SK-N-SH (cell line): ENCODE data around the gene PTRH2. TPM values are rescaled to one million over a fixed set of nuclear protein-coding genes. Genes with fewer than 3 reads are reported as not detected.
A peak's percentile ranks its signal among the peaks of the same experiment; 100 is the strongest.

Experiments used
- CTCF ChIA-PET: fragments of 300-600, 350-600 bp; formaldehyde crosslinking; extraction: SDS; loops from one replicate; lab custom pipeline; 2021; lab: Yijun Ruan, JAX
- POLR2A ChIA-PET: fragments of 350-600 bp; sonication (Branson Sonifier 250); formaldehyde crosslinking; extraction: SDS; loops from one replicate; lab custom pipeline; 2020; ENCODE audit warnings: antibody characterized with exemption, inconsistent platforms; lab: Yijun Ruan, JAX
- DNase-seq: peaks from one replicate; pipeline ENCODE4 v3.0.0; 2012
- H2AFZ ChIP-seq: fragments of 200-600 bp; sonication (generic); 2 replicates; pipeline ENCODE4 v1.8.1; 2016; ENCODE audit warnings: antibody characterized with exemption, mild to moderate bottlenecking, low read depth
- H3F3A ChIP-seq: fragments of 200-600 bp; sonication (generic); replicated peaks from 2 replicates; pipeline ENCODE3; 2016; ENCODE audit warnings: antibody characterized with exemption, mild to moderate bottlenecking; ENCODE audit not compliant: insufficient read depth
- H3K27ac ChIP-seq, 2 experiments: fragments of 200-500 bp in 1 of 2; fragments of 200-600 bp in 1 of 2; sonication (Bioruptor generic) in 1 of 2; sonication (generic), shearing (Covaris generic) in 1 of 2; 2 replicates each; pipeline versions ENCODE4 v1.5.1 to v1.6.1; 2014 to 2016; ENCODE audit warnings: low read depth in 2 of 2, inconsistent platforms in 1 of 2, low read length in 1 of 2, mild to moderate bottlenecking in 1 of 2, mixed read lengths in 1 of 2
- H3K27me3 ChIP-seq: fragments of 200-600 bp; sonication (generic), shearing (Covaris generic); 2 replicates; pipeline ENCODE4 v1.6.1; 2016; ENCODE audit warnings: mixed run types; ENCODE audit not compliant: insufficient read depth
- H3K36me3 ChIP-seq, 2 experiments: fragments of 200-500 bp in 1 of 2; fragments of 200-600 bp in 1 of 2; sonication (Bioruptor generic) in 1 of 2; sonication (generic) in 1 of 2; replicated peaks in 1 of 2; 2 replicates each; pipeline versions ENCODE3 to v1.5.1; 2014 to 2016; ENCODE audit warnings: low read length in 1 of 2, mild to moderate bottlenecking in 1 of 2; ENCODE audit not compliant: insufficient read depth in 2 of 2, control insufficient read depth in 1 of 2
- H3K4me1 ChIP-seq, 2 experiments: fragments of 200-500 bp in 1 of 2; fragments of 200-600 bp in 1 of 2; sonication (Bioruptor generic) in 1 of 2; sonication (generic), shearing (Covaris generic) in 1 of 2; 2 replicates each; pipeline versions ENCODE4 v1.5.1 to v1.6.1; 2014 to 2016; ENCODE audit warnings: low read depth in 1 of 2, low read length in 1 of 2, mixed run types in 1 of 2; ENCODE audit not compliant: insufficient read depth in 2 of 2, control insufficient read depth in 1 of 2
- H3K4me2 ChIP-seq: fragments of 200-600 bp; sonication (generic), shearing (Covaris generic); 2 replicates; pipeline ENCODE4 v1.6.1; 2017; ENCODE audit warnings: mixed run types
- H3K4me3 ChIP-seq, 2 experiments: fragments of 200-500 bp in 1 of 2; fragments of 200-600 bp in 1 of 2; sonication (Bioruptor generic) in 1 of 2; sonication (generic), shearing (Covaris generic) in 1 of 2; 2 replicates each; pipeline versions ENCODE4 v1.5.1 to v1.8.1; 2014 to 2016; ENCODE audit warnings: low read depth in 2 of 2, inconsistent platforms in 1 of 2, low read length in 1 of 2, mild to moderate bottlenecking in 1 of 2, mixed read lengths in 1 of 2, moderate library complexity in 1 of 2
- H3K79me2 ChIP-seq: fragments of 200-600 bp; sonication (generic); 2 replicates; pipeline ENCODE4 v1.8.1; 2017; ENCODE audit warnings: mild to moderate bottlenecking; ENCODE audit not compliant: insufficient read depth
- H3K9ac ChIP-seq: fragments of 200-600 bp; sonication (generic); 2 replicates; pipeline ENCODE4 v1.6.1; 2017; ENCODE audit warnings: mixed run types
- H3K9me2 ChIP-seq: fragments of 200-600 bp; sonication (generic); 2 replicates; pipeline ENCODE4 v1.6.1; 2017; ENCODE audit warnings: mixed run types
- H3K9me3 ChIP-seq: fragments of 200-600 bp; sonication (generic); 2 replicates; pipeline ENCODE4 v1.6.1; 2017; ENCODE audit warnings: mixed run types, mild to moderate bottlenecking, moderate library complexity
- H4K20me1 ChIP-seq: fragments of 200-600 bp; sonication (generic); 2 replicates; pipeline ENCODE4 v1.6.1; 2017; ENCODE audit warnings: mild to moderate bottlenecking, mixed run types; ENCODE audit not compliant: insufficient read depth
- CHD2 ChIP-seq: fragments of 150-350 bp; IDR thresholded peaks from 2 replicates; pipeline ENCODE4 v1.6.1; 2018; ENCODE audit warnings: low read length; ENCODE audit not compliant: partially characterized antibody
- FOXM1 ChIP-seq: IDR thresholded peaks from 2 replicates; pipeline ENCODE4 v1.4.0; 2012; ENCODE audit warnings: low read depth, mild to moderate bottlenecking
- GATA2 ChIP-seq: sonication (generic); formaldehyde crosslinking; IDR thresholded peaks from 2 replicates; pipeline ENCODE4 v1.5.0; 2020; ENCODE audit warnings: mild to moderate bottlenecking, missing genetic modification reagents
- IRF3 ChIP-seq: fragments of 150-350 bp; IDR thresholded peaks from 2 replicates; pipeline ENCODE4 v1.6.1; 2016; ENCODE audit warnings: mild to moderate bottlenecking, low read depth, low read length
- JUND ChIP-seq: IDR thresholded peaks from 2 replicates; pipeline ENCODE4 v1.4.0; 2012
- MXI1 ChIP-seq: IDR thresholded peaks from 2 replicates; pipeline ENCODE4 v1.6.1; 2012; ENCODE audit warnings: mild to moderate bottlenecking, low read depth, low read length, improper control_type of control experiment
- NFIC ChIP-seq: IDR thresholded peaks from 2 replicates; pipeline ENCODE4 v1.4.0; 2012; ENCODE audit warnings: borderline replicate concordance
- PBX3 ChIP-seq: IDR thresholded peaks from 2 replicates; pipeline ENCODE4; 2012
- REST ChIP-seq: IDR thresholded peaks from 2 replicates; pipeline ENCODE4 v1.6.1; 2012; ENCODE audit warnings: mild to moderate bottlenecking, low read depth, low read length, moderate library complexity
- RXRA ChIP-seq: IDR thresholded peaks from 2 replicates; pipeline ENCODE4 v1.4.0; 2012; ENCODE audit warnings: low read depth, mild to moderate bottlenecking, borderline replicate concordance
- TAF1 ChIP-seq: IDR thresholded peaks from 2 replicates; pipeline ENCODE4 v1.6.1; 2012; ENCODE audit warnings: low read depth, mild to moderate bottlenecking, low read length, moderate library complexity, borderline replicate concordance
- TEAD4 ChIP-seq: IDR thresholded peaks from 2 replicates; pipeline ENCODE4 v1.4.0; 2012; ENCODE audit warnings: mild to moderate bottlenecking, borderline replicate concordance; ENCODE audit not compliant: insufficient read depth
- USF2 ChIP-seq: fragments of 150-350 bp; IDR thresholded peaks from 2 replicates; pipeline ENCODE4 v1.6.1; 2017; ENCODE audit warnings: antibody characterized with exemption, low read length, low read depth, borderline replicate concordance
- WGBS: methylation state at CpG from one replicate; pipeline ENCODE4 v1.1.6; 2017; ENCODE audit warnings: low lambda C conversion rate; 5-methylcytosine and 5-hydroxymethylcytosine counted together
- polyA plus RNA-seq, 3 experiments: library from polyadenylated mRNA; depleted of rRNA; stranded (reverse); fragments of >200 nt; gene quantifications; 2 replicates each; pipeline ENCODE4 v1.2.3, GENCODE V29; 2012

The PTRH2 gene
- polyA plus RNA-seq, 1 of the 3 experiments (the other 2 are of a cell fraction) = 101 TPM

- peaks cover 96% of the 10 kb centered on the region for H3K79me2 ChIP-seq
- peaks cover 78% of the 10 kb centered on the region for H3F3A ChIP-seq
- H3K4me3 ChIP-seq = no peak overlapping the region
- H2AFZ ChIP-seq = no peak overlapping the region
- H3K9me3 ChIP-seq = no peaks in the 10 kb centered on the region
- 72% methylated on average over 3 of the region's 3 CpGs for WGBS
- peak overlapping the region in 1 of 2 experiments; percentile 19; a peak in 1 of 4 replicates for H3K27ac ChIP-seq
- H3K4me2 ChIP-seq = no peak overlapping the region
- H3K9ac ChIP-seq = no peak overlapping the region
- H4K20me1 ChIP-seq = peaks cover 59% of the 10 kb centered on the region
- H3K27me3 ChIP-seq = no peaks in the 10 kb centered on the region
- peaks cover 0 to 6% of the 10 kb centered on the region in 2 experiments; a peak in 2 of 4 replicates for H3K4me1 ChIP-seq
- ChIA-PET POLR2A (no interaction called here), CTCF (interaction anchor here (1.0 to 1.2 kb wide), 2 partner anchors 11 to 26 kb away, joined by 3 to 4 read pairs; no protein-coding TSS in a partner anchor)
- H3K36me3 ChIP-seq = peaks cover 84 to 86% of the 10 kb centered on the region in 2 experiments
- H3K9me2 ChIP-seq = no peaks in the 10 kb centered on the region
- TF ChIP-seq FOXM1 = no peak
- TF ChIP-seq TAF1 = no peak
- no peak for TF ChIP-seq JUND
- TF ChIP-seq TEAD4 = no peak
- TF ChIP-seq CHD2 = no peak
- TF ChIP-seq GATA2 = no peak
- no peak for TF ChIP-seq PBX3
- TF ChIP-seq REST = no peak
- no peak for TF ChIP-seq NFIC
- TF ChIP-seq IRF3 = no peak
- no peak for TF ChIP-seq RXRA
- TF ChIP-seq USF2 = no peak
- no peak for TF ChIP-seq MXI1
- DNase-seq = no peak
Observed at GRCh38 chr17:59695945-59696681, 11.1 kb downstream of the PTRH2 start.
